SKM-1 (cell line): ENCODE measurements around the gene RFX8.
A peak's percentile ranks its signal among the peaks of the same experiment; 100 is the strongest.
"Not testable (repeated sequence)": the region's sequence is repeated elsewhere in the genome, so short reads cannot be mapped to it uniquely, and the experiment has no call there.

Experiments
- DNase-seq: peaks from one replicate; lab custom pipeline; 2025; ENCODE audit not compliant: unreplicated experiment; lab: John Stamatoyannopoulos, UW

Gene RFX8

GRCh38 chr2:101442042-101442666, 32.8 kb downstream of the RFX8 start:
- DNase-seq = no peak

DNA sequence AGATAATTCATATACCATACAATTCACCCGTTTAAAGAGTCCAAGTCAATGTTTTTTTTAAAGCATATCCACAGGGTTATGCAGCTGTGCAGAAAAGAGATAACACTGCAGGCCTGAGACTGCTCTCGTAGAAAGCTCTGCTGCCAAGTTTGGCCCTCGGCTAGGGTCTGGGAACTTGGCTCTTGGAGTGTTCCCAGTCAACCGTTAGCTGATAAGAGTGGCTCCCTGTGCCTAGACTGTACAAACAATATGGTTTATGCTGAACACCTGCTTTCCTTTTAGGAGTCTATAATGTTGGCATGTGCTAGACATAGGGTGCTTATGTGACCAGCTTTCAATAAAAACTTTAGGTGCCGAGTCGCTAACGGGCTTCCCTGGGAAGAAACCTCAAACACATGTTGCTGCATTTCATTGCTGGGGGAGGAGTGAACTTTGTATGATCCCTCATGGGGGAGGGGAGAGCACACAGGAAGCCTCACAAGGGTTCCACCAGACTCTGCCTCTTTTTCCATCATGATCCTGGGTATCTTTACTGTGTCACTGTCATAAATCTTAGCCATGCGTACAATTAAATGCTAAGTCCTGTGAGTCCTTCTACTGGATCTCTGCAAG, 34.7 kb downstream of the RFX8 start:
- DNase-seq = no peak

GRCh38 chr2:101439716-101440115, 35.2 kb downstream of the RFX8 start:
- no peak for DNase-seq

DNA sequence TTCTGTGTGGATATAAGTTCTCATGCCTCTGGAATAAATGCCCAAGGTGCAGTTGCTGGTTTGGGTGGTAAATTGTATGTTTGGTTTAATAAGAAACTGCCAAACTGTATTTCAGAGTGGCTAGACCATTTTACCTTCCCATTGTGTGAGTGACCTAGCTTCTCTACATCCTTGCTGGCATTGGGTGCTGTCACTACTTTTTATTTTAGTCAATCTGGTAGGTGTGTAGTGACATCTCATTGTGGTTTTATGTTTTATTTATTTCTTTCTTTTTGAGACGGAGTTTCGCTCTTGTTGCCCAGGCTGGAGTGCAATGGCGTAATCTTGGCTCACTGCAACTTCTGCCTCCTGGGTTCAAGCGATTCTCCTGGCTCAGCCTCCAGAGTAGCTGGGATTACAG, 36.4 kb downstream of the RFX8 start:
- not testable (repeated sequence) for DNase-seq

DNA sequence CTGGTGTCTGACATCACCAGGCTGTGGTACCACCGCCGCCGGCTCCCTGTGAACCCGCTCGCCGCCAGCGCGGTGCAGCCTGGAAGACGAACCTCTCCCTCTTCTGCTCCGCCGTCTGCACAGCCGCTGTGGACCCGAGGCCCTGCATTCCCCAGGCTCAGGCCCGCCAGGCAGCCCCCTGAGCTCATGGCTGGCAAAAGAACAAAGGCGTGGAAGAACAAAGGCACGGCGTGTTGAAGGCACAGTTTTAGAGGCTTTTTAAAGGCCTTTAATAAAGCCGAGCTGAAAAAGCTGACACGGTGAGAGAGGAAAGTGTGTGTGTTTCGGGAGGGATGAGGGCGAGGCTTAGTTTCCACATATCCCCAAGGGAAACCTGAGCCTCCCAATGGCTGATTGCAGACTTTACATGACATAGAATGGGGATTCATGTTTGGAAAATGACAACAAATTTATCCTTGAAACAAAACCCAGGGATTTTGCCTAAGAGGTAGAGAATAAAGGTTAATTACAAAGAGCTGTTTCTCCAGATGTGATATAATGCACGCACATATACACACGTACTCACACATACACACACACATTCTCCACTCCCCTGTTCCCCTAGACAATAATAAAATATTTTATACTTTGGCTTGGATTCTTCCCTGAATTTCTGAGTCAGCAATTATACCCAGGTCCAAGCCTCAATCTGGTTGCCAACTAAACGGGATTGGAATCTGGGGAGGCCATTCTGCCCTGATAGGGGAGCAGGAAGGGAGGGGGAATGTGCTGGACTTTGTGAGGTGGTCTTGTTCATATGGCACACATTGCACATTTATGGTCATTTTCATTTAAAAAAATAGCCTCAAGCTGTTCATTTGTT, 39.7 kb downstream of the RFX8 start:
- no peak for DNase-seq

DNA sequence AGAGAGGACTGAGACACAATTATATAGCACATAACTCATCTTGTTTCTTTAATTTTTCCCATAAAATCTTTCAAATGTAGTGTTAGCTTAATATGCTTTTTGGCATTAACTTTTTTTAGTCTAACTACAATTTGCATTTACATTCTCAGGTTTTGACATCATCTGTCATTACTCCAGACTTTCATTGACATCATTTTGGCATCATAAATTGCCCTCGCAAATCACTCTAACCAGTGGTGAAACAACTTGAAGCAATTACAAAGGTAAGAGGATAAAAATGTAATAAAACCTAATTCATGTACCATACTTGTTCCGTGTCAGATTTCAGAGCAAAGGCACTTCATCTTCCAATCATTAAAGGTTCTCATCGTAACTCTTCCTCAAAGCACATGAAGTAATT, 41.4 kb downstream of the RFX8 start:
- no peak for DNase-seq

DNA sequence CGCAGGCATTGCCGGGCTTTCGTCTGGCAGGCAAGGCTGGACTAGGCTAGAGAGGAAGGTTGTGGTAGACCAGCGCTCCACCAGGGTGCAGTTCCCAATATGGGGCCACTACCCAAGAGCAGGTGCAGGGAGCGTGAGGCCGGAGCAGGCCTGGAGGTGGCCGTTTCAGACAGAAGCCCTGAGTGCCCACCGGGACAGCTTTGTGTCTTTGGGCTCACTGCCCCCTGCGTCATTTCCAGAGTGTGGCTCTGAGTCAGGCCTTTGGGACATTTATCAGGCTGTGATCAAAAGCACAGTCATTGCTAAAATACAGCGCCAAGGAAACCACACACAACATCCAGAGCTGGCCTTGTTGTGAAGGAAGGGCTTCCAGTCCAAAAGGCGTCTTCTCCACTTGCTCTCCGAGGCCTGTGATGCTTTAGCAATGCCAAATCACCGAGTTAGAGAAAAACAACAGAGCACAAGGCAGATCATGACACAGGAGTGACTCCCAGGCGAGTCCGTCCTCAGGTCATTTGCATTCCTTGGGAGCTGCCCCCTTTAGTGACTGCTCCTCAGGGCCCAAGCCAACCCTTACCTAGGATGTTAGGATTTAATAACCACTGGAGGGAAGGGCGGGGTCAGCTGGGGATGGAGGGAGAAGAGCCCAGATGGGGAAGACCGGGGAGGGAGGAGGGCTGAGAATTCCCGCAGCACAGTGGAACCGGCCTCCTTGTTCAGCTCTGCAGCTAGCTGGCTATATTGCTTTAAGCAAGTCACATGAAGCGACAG, 42.3 kb downstream of the RFX8 start:
- no peak for DNase-seq

GRCh38 chr2:101431486-101431885, 43.4 kb downstream of the RFX8 start:
- no peak for DNase-seq

- DNase-seq = no peak
These were observed 44.8 kb downstream of the RFX8 start for GRCh38 chr2:101430156-101430555.

DNA sequence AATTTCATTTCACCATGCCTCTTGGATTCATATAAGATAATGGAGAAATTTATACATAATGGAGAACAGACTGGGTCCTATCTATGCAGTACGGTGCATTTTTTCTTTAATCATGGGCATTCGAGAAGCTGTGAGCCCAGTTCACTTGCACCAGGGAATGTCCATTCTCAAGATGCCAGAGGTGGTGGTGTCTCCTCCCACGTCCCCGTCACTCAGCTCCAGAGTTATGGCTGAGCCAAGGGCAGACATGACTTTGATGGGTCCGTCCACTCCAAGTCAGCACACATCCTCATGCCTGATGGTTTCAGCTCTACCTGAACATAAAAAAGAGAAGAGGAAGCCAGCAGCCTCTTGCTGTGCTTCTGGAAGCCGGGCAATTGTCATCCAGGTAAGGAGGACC, 45.5 kb downstream of the RFX8 start:
- no peak for DNase-seq

DNA sequence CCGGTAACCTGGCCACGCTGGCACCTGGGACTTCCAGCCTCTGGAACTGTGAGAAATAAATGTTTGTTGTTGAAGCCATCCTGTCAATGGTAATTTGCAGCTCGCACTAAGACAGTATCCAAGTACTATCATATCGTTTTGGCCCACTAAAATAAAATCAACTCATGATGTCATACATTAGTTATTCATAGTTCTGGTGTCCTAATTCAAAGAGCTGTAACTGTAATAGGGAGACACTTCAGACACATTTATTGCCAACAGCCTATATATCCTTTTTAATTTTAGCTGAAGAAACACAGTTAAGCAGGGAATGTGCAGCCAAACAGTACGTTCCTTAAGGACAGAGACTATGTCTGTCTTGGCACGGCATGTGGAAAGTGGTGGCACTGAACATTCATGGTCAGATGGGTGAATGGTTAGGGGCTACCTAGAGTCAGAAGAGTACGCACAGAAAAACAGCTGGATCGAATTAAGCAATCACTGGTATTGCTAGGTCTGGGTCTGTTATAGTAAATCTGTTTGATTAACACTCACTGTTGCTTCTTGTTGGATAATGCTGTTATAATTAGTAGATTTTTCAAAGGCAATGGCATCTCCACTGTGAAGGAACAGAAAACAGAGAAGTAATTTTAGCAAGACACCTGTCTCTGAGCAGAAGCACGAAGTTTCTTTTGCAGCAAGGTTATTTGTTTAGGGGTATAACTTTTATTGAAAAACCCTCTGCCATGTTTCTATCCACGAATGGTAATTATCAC, 46.3 kb downstream of the RFX8 start:
- DNase-seq = no peak

DNA sequence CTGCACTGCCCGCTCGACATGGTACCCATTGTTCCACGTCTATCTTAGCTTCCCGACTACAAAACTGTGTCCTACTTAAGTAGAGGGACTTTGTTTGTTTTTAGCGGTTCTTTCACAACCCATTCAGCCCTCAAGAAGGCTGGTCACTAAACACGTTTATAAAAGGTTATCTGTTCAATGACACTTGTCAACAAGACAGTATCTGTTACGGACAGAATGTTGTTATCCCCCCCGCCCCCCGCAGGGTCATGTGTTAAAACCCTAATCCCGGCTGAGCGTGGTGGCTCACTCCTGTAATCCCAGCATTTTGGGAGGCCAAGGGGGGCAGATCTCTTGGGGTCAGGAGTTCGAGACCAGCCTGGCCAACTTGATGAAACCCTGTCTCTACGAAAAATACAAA, 47.2 kb downstream of the RFX8 start:
- DNase-seq = no peak

GRCh38 chr2:101427240-101427639, 47.7 kb downstream of the RFX8 start:
- no peak for DNase-seq

DNA sequence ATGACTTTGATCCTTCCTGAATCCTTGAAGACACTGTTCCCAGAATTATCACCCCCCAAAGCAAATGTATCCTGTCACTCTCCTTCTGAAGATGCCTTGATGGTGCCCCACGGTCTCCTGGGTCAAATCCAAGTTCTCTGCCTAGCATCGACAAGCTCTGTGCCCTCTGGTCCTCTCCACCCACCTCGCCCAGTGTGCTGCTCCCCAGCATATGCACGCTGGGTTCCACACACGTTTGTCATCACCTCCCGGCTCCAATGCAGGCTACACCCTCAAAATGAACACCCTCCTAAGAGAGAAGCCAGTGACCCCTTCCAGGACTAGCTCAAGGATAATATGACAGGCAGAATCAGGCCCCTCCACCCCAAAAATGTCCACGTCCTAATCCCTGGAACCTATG, 48.1 kb downstream of the RFX8 start:
- no peak for DNase-seq

DNA sequence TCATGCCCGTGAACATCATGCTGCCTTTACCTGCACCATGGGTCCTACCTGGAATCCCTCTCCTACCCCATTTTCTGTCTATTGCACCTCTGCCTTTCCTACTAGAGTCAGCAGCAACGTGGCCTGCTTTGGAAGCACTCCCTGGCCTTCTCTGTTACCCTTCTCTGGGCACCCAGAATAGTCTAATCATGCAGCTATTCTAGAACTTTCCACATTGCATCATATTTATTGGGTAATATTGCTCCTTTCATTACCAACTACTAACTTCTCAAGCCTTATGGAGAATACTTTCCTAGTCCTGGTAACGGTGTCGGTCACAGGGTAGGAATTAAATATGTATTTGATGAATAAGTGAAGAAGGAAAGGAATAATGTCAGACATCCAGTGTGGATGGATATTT, 54.3 kb downstream of the RFX8 start:
- DNase-seq = no peak

DNA sequence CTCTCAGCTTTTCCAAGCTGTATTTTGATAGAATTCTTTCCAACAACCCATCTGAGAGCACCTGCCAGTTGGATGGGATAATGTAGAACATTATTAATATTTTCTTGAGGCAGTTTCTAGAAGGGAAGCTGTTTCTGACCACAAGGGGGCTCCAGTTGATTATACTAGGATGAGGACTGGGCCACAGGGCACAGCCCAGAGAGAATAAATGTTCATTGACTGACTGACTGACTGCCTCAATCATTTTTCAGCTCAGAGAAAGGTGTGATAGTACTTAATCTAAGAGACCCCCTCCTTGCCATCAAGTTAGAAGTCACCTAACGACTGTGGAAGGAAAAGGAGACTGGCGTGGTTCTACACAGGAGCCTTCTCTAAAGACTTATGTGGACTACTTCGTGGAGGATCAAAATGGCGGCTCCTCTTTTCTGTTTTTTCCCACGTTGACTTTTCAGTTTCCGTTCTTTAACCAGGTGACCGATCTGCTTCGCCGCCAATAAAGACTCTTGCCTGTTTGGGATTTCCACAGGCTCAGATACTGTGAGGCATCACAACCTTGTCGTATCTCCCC, 55.7 kb downstream of the RFX8 start:
- DNase-seq = peak; percentile 31

GRCh38 chr2:101418460-101419095, 56.3 kb downstream of the RFX8 start:
- no peak for DNase-seq

DNA sequence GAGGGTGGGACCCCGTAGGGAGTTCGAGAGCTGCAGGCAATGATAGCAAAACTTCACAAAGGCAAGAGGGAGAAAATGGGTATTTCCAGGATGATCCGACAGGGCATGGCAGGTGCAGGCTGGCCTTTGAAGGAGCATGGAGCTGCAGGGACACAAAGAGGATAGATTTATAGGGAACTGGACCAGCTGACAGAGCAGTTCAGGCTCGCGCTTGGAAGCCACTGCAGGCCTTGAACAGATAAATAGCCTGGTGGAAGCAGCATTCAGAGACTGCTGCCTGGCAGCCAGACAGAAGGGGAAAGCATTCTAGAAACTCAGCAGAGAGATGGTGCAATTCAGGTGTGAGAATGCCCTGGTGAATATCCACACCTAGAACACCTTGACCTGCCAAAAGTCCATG, 58.3 kb downstream of the RFX8 start:
- DNase-seq = no peak

GRCh38 chr2:101415884-101416283, 59.0 kb downstream of the RFX8 start:
- no peak for DNase-seq

DNA sequence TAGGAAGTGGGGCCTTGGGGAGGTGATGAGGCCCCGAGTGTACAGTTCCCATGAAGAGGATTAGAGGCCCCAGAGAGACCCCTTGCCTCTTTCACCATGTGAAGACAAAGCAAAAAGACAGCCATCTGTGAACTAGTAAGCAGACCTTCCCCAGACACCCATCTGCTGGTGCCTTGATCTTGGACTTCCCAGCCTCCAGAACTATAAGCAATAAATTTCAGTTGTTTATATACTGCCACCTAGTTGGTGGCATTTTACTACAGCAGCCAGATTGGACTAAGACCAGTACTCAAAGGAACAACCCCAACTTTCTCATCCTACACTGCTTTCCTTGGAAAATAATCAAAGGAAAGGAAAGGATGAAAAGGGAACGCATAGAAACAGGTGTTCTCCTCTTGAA, 59.7 kb downstream of the RFX8 start:
- DNase-seq = no peak
